HEK293 (cell line): ENCODE measurements around the gene BANF2.

Source experiments
- BCL6B ChIP-seq: fragments of 450-650 bp; formaldehyde crosslinking; IDR thresholded peaks from 2 replicates; pipeline ENCODE4 v1.5.1; 2017; ENCODE audit warnings: missing biosample characterization, missing genetic modification characterization
- GLI2 ChIP-seq: fragments of 450-650 bp; formaldehyde crosslinking; IDR thresholded peaks from 2 replicates; pipeline ENCODE4; 2017; ENCODE audit warnings: missing biosample characterization, missing genetic modification characterization, low read depth, borderline replicate concordance
- GLIS2 ChIP-seq: fragments of 450-650 bp; formaldehyde crosslinking; IDR thresholded peaks from 2 replicates; pipeline ENCODE4 v1.5.1; 2016; ENCODE audit warnings: missing biosample characterization, missing genetic modification characterization
- IKZF3 ChIP-seq: fragments of 450-650 bp; IDR thresholded peaks from 2 replicates; pipeline ENCODE4 v1.5.0; 2018; ENCODE audit warnings: missing biosample characterization, mild to moderate bottlenecking, missing genetic modification characterization, moderate library complexity
- KLF17 ChIP-seq: fragments of 450-650 bp; formaldehyde crosslinking; IDR thresholded peaks from 2 replicates; pipeline ENCODE4 v1.5.1; 2016; ENCODE audit warnings: missing biosample characterization, missing genetic modification characterization
- KLF8 ChIP-seq: fragments of 450-650 bp; formaldehyde crosslinking; IDR thresholded peaks from 2 replicates; pipeline ENCODE4 v1.5.1; 2016; ENCODE audit warnings: missing biosample characterization, missing genetic modification characterization
- OSR2 ChIP-seq: fragments of 450-650 bp; formaldehyde crosslinking; IDR thresholded peaks from 2 replicates; pipeline ENCODE4 v1.5.1; 2016; ENCODE audit warnings: missing biosample characterization, missing genetic modification characterization
- RBAK ChIP-seq: fragments of 450-650 bp; formaldehyde crosslinking; IDR thresholded peaks from 2 replicates; pipeline ENCODE4 v1.5.1; 2016; ENCODE audit warnings: missing biosample characterization, missing genetic modification characterization
- TCF7L2 ChIP-seq: IDR thresholded peaks from 2 replicates; pipeline ENCODE4 v1.6.1; 2011; ENCODE audit warnings: low read depth, mild to moderate bottlenecking, inconsistent platforms, low read length, moderate library complexity, borderline replicate concordance
- ZBTB11 ChIP-seq: fragments of 450-650 bp; formaldehyde crosslinking; conservative IDR thresholded peaks from 2 replicates; pipeline ENCODE4 v1.5.1; 2016; ENCODE audit warnings: low read depth, missing biosample characterization, missing genetic modification characterization
- ZBTB44 ChIP-seq: fragments of 450-650 bp; IDR thresholded peaks from 2 replicates; pipeline ENCODE4 v1.5.1; 2018; ENCODE audit warnings: missing biosample characterization, mild to moderate bottlenecking, missing genetic modification characterization
- ZBTB8A ChIP-seq: fragments of 450-650 bp; formaldehyde crosslinking; IDR thresholded peaks from 2 replicates; pipeline ENCODE4 v1.5.1; 2016; ENCODE audit warnings: missing biosample characterization, missing genetic modification characterization
- ZNF133 ChIP-seq: fragments of 450-650 bp; formaldehyde crosslinking; IDR thresholded peaks from 2 replicates; pipeline ENCODE4 v1.5.1; 2016; ENCODE audit warnings: missing biosample characterization, missing genetic modification characterization
- ZNF169 ChIP-seq: fragments of 450-650 bp; formaldehyde crosslinking; IDR thresholded peaks from 2 replicates; pipeline ENCODE4 v1.5.1; 2016; ENCODE audit warnings: missing biosample characterization, missing genetic modification characterization
- ZNF174 ChIP-seq: fragments of 450-650 bp; formaldehyde crosslinking; IDR thresholded peaks from 2 replicates; pipeline ENCODE4 v1.5.0; 2017; ENCODE audit warnings: missing biosample characterization, mild to moderate bottlenecking, missing genetic modification characterization
- ZNF184 ChIP-seq: fragments of 450-650 bp; IDR thresholded peaks from 2 replicates; pipeline ENCODE4 v1.5.1; 2018; ENCODE audit warnings: missing biosample characterization, mild to moderate bottlenecking, missing genetic modification characterization
- ZNF292 ChIP-seq: fragments of 450-650 bp; formaldehyde crosslinking; IDR thresholded peaks from 2 replicates; pipeline ENCODE4 v1.5.1; 2016; ENCODE audit warnings: low read depth, missing biosample characterization, missing genetic modification characterization, borderline replicate concordance
- ZNF571 ChIP-seq: fragments of 450-650 bp; formaldehyde crosslinking; IDR thresholded peaks from 2 replicates; pipeline ENCODE4 v1.5.0; 2017; ENCODE audit warnings: missing biosample characterization, missing genetic modification characterization
- ZNF580 ChIP-seq: fragments of 450-650 bp; formaldehyde crosslinking; IDR thresholded peaks from 2 replicates; pipeline ENCODE4 v1.5.1; 2016; ENCODE audit warnings: missing biosample characterization, missing genetic modification characterization
- ZNF624 ChIP-seq: fragments of 450-650 bp; formaldehyde crosslinking; IDR thresholded peaks from 2 replicates; pipeline ENCODE4 v1.5.1; 2017; ENCODE audit warnings: missing biosample characterization, missing genetic modification characterization
- ZNF626 ChIP-seq: fragments of 450-650 bp; sonication (Bioruptor Pico); formaldehyde crosslinking; IDR thresholded peaks from 2 replicates; pipeline ENCODE4 v1.5.1; 2018; ENCODE audit warnings: missing biosample characterization, missing genetic modification characterization, inconsistent platforms
- ZNF660 ChIP-seq: fragments of 450-650 bp; IDR thresholded peaks from 2 replicates; pipeline ENCODE4 v1.5.1; 2018; ENCODE audit warnings: missing biosample characterization, mild to moderate bottlenecking, missing genetic modification characterization
- ZNF747 ChIP-seq: fragments of 450-650 bp; formaldehyde crosslinking; IDR thresholded peaks from 2 replicates; pipeline ENCODE4 v1.5.1; 2016; ENCODE audit warnings: missing biosample characterization, missing genetic modification characterization
- ZSCAN30 ChIP-seq: fragments of 450-650 bp; IDR thresholded peaks from 2 replicates; pipeline ENCODE4 v1.5.1; 2018; ENCODE audit warnings: missing biosample characterization, mild to moderate bottlenecking, missing genetic modification characterization, moderate library complexity
- TF ChIP-seq, protein P1 (sequence below): fragments of 450-650 bp; formaldehyde crosslinking; IDR thresholded peaks from 2 replicates; pipeline ENCODE4 v1.5.1; 2016; ENCODE audit warnings: missing biosample characterization, missing genetic modification characterization
- TF ChIP-seq, protein P2 (sequence below): fragments of 450-650 bp; formaldehyde crosslinking; IDR thresholded peaks from 2 replicates; pipeline ENCODE4; 2016; ENCODE audit warnings: missing biosample characterization, missing genetic modification characterization
- TF ChIP-seq, protein P3 (sequence below): fragments of 450-650 bp; formaldehyde crosslinking; IDR thresholded peaks from 2 replicates; pipeline ENCODE4 v1.5.1; 2016; ENCODE audit warnings: missing biosample characterization, missing genetic modification characterization

BANF2 gene

DNA sequence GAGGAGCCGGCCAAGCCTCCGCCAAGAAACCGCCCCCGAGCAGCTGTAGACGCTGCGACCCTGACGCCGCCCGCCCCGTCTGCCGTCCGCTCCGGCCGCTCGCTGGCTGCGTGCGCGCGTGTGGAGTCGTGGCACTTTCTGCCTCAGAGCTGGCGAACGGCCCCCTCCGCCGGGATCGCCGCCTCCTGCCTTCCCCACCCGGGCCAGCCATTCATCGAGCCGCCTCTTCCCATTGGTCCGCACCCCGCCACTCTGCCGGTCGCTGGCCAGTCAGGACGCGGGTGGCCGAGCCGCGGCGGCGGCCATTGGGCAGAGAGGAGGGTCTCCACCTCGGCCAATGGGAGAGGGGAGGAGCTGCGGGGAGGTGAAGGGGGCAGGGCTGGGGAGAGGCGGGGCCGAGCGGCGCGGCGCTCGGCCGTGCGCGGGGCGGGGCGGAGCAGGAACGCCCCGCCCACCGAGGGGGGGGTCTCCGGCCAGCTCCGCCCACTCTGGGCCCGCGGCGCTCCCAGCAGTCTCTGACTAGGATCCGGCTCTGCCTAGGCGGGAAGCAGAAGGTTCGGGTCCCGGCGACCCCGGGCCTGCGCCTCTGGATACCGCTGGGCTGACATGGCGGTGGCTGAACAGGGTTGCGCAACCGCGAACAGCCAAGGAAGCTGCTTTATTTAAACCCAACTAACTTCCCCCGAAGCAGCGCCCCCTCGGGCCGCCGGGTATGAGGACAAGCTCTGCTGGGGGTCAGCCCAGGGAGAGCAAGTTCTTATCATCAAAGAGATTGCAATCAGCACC, 17.5 kb upstream of the BANF2 start, which contains the start of gene RRBP1 (continued):
- peak; percentile 84 for TF ChIP-seq GLIS2
- no peak for TF ChIP-seq ZNF133 (tag by site-specific recombination)
- no peak for TF ChIP-seq BCL6B (tag by site-specific recombination)
- no peak for TF ChIP-seq ZNF660 (tag by site-specific recombination)
- 0 out of 2 replicates have a peak, but pooled peaks have one; percentile 20 for TF ChIP-seq KLF8 (tag by site-specific recombination)
- TF ChIP-seq ZNF174 (tag by site-specific recombination), result no peak
- TF ChIP-seq, protein P1, sequence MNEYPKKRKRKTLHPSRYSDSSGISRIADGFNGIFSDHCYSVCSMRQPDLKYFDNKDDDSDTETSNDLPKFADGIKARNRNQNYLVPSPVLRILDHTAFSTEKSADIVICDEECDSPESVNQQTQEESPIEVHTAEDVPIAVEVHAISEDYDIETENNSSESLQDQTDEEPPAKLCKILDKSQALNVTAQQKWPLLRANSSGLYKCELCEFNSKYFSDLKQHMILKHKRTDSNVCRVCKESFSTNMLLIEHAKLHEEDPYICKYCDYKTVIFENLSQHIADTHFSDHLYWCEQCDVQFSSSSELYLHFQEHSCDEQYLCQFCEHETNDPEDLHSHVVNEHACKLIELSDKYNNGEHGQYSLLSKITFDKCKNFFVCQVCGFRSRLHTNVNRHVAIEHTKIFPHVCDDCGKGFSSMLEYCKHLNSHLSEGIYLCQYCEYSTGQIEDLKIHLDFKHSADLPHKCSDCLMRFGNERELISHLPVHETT, result no peak
- TF ChIP-seq RBAK (tag by site-specific recombination), result no peak
- TF ChIP-seq, protein P2, sequence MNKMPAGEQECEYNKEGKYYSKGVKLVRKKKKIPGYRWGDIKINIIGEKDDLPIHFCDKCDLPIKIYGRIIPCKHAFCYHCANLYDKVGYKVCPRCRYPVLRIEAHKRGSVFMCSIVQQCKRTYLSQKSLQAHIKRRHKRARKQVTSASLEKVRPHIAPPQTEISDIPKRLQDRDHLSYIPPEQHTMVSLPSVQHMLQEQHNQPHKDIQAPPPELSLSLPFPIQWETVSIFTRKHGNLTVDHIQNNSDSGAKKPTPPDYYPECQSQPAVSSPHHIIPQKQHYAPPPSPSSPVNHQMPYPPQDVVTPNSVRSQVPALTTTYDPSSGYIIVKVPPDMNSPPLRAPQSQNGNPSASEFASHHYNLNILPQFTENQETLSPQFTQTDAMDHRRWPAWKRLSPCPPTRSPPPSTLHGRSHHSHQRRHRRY (tag by site-specific recombination), result no peak
- TF ChIP-seq OSR2 (tag by site-specific recombination), result no peak
- TF ChIP-seq IKZF3, result peak; percentile 59
- TF ChIP-seq ZNF292 (tag by site-specific recombination), result no peak
- TF ChIP-seq ZNF580 (tag by site-specific recombination), result no peak
- no peak for TF ChIP-seq ZBTB44 (tag by site-specific recombination)
- no peak for TF ChIP-seq ZSCAN30 (tag by site-specific recombination)
- TF ChIP-seq KLF17, result no peak
- no peak for TF ChIP-seq ZNF184
- TF ChIP-seq ZBTB11 (tag by site-specific recombination), result 0 out of 2 replicates have a peak, but pooled peaks have one; percentile 27
- no peak for TF ChIP-seq ZNF747
- no peak for TF ChIP-seq ZNF626
- TF ChIP-seq ZBTB8A (tag by site-specific recombination), result 0 out of 2 replicates have a peak, but pooled peaks have one; percentile 22
- TF ChIP-seq, protein P3, sequence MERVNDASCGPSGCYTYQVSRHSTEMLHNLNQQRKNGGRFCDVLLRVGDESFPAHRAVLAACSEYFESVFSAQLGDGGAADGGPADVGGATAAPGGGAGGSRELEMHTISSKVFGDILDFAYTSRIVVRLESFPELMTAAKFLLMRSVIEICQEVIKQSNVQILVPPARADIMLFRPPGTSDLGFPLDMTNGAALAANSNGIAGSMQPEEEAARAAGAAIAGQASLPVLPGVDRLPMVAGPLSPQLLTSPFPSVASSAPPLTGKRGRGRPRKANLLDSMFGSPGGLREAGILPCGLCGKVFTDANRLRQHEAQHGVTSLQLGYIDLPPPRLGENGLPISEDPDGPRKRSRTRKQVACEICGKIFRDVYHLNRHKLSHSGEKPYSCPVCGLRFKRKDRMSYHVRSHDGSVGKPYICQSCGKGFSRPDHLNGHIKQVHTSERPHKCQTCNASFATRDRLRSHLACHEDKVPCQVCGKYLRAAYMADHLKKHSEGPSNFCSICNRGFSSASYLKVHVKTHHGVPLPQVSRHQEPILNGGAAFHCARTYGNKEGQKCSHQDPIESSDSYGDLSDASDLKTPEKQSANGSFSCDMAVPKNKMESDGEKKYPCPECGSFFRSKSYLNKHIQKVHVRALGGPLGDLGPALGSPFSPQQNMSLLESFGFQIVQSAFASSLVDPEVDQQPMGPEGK, result 0 out of 2 replicates have a peak, but pooled peaks have one; percentile 27
- TF ChIP-seq TCF7L2, result peak; percentile 73; the same call in 1 of the 2 replicates
- TF ChIP-seq GLI2 (tag by site-specific recombination), result no peak
- no peak for TF ChIP-seq ZNF571 (tag by site-specific recombination)
- no peak for TF ChIP-seq ZNF169 (tag by site-specific recombination)
- TF ChIP-seq ZNF624 (tag by site-specific recombination), result no peak
